Measurements from ENCODE around the gene CSNK2B.

CSNK2B gene

DNA sequence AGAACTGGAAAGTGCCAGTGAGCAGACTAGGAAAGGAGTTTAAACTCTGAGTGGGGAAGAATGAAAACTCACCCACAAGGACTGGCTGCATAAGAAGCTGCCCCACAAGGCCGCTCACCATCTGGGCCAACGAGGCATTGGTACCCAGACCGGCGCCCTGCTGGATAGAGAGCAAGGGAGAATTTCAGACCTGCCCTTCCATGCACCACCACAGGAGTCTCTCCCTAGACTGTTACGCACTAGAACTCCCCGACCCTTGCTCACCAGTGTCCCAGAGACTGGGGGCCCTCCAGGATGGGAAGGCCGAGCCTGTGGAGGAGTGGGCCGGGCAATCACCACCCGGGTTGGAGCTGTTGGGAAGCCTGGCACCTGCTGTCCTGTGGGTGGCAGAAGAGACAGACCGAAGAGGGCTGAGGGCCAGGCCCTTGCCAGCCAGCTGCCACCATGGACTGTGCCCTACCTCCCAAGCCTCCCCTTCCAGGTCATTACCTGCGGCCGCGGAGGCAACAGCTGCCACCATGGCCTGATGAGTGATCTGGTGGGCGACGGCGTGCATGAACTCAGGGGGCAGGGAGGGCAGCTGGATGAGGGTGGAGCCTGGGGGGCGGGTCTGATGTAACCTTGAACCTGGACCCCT lies 21.9 kb upstream of the CSNK2B start:
- peaks cover 14% of the 10 kb centered on the region for H3K79me2 ChIP-seq (ENCODE audit: low read length)
- peaks cover 13% of the 10 kb centered on the region; the same call in 1 of the 2 replicates for H3F3A ChIP-seq (ENCODE audit: insufficient read depth, low read length)
- H3K4me3 ChIP-seq (ENCODE audit: low read length), result no peak overlapping the region
- no peaks in the 10 kb centered on the region for H3K9me3 ChIP-seq (replicated peaks; ENCODE audit: insufficient read depth, low read length)
- H3K4me2 ChIP-seq (ENCODE audit: low read depth, low read length), result no peak overlapping the region
- no peaks in the 10 kb centered on the region for H3K36me3 ChIP-seq (replicated peaks; ENCODE audit: insufficient read depth, low read length)
- H3K27ac ChIP-seq (ENCODE audit: low read length), result no peak overlapping the region
- no peaks in the 10 kb centered on the region for H4K20me1 ChIP-seq (ENCODE audit: insufficient read depth, low read length)
- no peaks in the 10 kb centered on the region for H3K4me1 ChIP-seq (ENCODE audit: low read length)
- no peaks in the 10 kb centered on the region for H3K27me3 ChIP-seq (replicated peaks; ENCODE audit: insufficient read depth, low read length)
- TF ChIP-seq EZH2 (optimal IDR thresholded peaks at IDR 0.05; ENCODE audit: low read depth, low read length) (no peak), EZH2phosphoT487 (IDR thresholded peaks at IDR 0.05; ENCODE audit: low read length) (no peak)
- TF ChIP-seq, protein P1, sequence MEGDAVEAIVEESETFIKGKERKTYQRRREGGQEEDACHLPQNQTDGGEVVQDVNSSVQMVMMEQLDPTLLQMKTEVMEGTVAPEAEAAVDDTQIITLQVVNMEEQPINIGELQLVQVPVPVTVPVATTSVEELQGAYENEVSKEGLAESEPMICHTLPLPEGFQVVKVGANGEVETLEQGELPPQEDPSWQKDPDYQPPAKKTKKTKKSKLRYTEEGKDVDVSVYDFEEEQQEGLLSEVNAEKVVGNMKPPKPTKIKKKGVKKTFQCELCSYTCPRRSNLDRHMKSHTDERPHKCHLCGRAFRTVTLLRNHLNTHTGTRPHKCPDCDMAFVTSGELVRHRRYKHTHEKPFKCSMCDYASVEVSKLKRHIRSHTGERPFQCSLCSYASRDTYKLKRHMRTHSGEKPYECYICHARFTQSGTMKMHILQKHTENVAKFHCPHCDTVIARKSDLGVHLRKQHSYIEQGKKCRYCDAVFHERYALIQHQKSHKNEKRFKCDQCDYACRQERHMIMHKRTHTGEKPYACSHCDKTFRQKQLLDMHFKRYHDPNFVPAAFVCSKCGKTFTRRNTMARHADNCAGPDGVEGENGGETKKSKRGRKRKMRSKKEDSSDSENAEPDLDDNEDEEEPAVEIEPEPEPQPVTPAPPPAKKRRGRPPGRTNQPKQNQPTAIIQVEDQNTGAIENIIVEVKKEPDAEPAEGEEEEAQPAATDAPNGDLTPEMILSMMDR (IDR thresholded peaks at IDR 0.05; ENCODE audit: low read length), result no peak
- no peak for DNase-seq
- H2AFZ ChIP-seq (ENCODE audit: low read length), result no peak overlapping the region
- no peaks in the 10 kb centered on the region for H3K9me2 ChIP-seq (replicated peaks; ENCODE audit: insufficient read depth, low read length)
- no peak overlapping the region for H3K9ac ChIP-seq (ENCODE audit: low read length)

- H3K4me3 ChIP-seq (ENCODE audit: low read length), result no peak overlapping the region
- DNase-seq, result no peak
- no peaks in the 10 kb centered on the region for H3K4me1 ChIP-seq (ENCODE audit: low read length)
- H3K9me2 ChIP-seq (replicated peaks; ENCODE audit: insufficient read depth, low read length), result no peaks in the 10 kb centered on the region
- no peak for TF ChIP-seq EZH2 (optimal IDR thresholded peaks at IDR 0.05; ENCODE audit: low read depth, low read length)
- TF ChIP-seq EZH2phosphoT487 (IDR thresholded peaks at IDR 0.05; ENCODE audit: low read length), result no peak
- H3F3A ChIP-seq (ENCODE audit: insufficient read depth, low read length), result 0 out of 2 replicates have a peak, but pooled peaks cover 6% of the 10 kb centered on the region
- H2AFZ ChIP-seq (ENCODE audit: low read length), result no peak overlapping the region
- no peaks in the 10 kb centered on the region for H4K20me1 ChIP-seq (ENCODE audit: insufficient read depth, low read length)
- H3K27ac ChIP-seq (ENCODE audit: low read length), result no peak overlapping the region
- H3K27me3 ChIP-seq (replicated peaks; ENCODE audit: insufficient read depth, low read length), result no peaks in the 10 kb centered on the region
- no peak overlapping the region for H3K9ac ChIP-seq (ENCODE audit: low read length)
- peaks cover 28% of the 10 kb centered on the region for H3K79me2 ChIP-seq (ENCODE audit: low read length)
- no peaks in the 10 kb centered on the region for H3K9me3 ChIP-seq (replicated peaks; ENCODE audit: insufficient read depth, low read length)
- H3K4me2 ChIP-seq (ENCODE audit: low read depth, low read length), result no peak overlapping the region
- H3K36me3 ChIP-seq (replicated peaks; ENCODE audit: insufficient read depth, low read length), result 0 out of 2 replicates have a peak, but pooled peaks cover 2% of the 10 kb centered on the region
Measured at GRCh38 chr6:31645325-31645724, 20.6 kb upstream of the CSNK2B start.

GRCh38 chr6:31651602-31652191 lies 14.2 kb upstream of the CSNK2B start:
- H3K4me3 ChIP-seq (ENCODE audit: low read length), result peak overlapping the region; percentile 64
- H3K79me2 ChIP-seq (ENCODE audit: low read length), result peaks cover 50% of the 10 kb centered on the region
- peak; percentile 51 for DNase-seq
- H3K4me1 ChIP-seq (ENCODE audit: low read length), result peaks cover 4% of the 10 kb centered on the region; the same call in 1 of the 2 replicates
- H3K27ac ChIP-seq (ENCODE audit: low read length), result peak overlapping the region; percentile 87
- peak overlapping the region; percentile 91 for H3K9ac ChIP-seq (ENCODE audit: low read length)
- H3K4me2 ChIP-seq (ENCODE audit: low read depth, low read length), result peak overlapping the region; percentile 76
- H4K20me1 ChIP-seq (ENCODE audit: insufficient read depth, low read length), result no peaks in the 10 kb centered on the region
- H3K27me3 ChIP-seq (replicated peaks; ENCODE audit: insufficient read depth, low read length), result no peaks in the 10 kb centered on the region
- TF ChIP-seq EZH2phosphoT487 (IDR thresholded peaks at IDR 0.05; ENCODE audit: low read length), result no peak
- TF ChIP-seq, protein P1 (IDR thresholded peaks at IDR 0.05; ENCODE audit: low read length), result no peak
- no peak for TF ChIP-seq EZH2 (optimal IDR thresholded peaks at IDR 0.05; ENCODE audit: low read depth, low read length)
- H3K36me3 ChIP-seq (replicated peaks; ENCODE audit: insufficient read depth, low read length), result 0 out of 2 replicates have a peak, but pooled peaks cover 2% of the 10 kb centered on the region
- no peaks in the 10 kb centered on the region for H3K9me3 ChIP-seq (replicated peaks; ENCODE audit: insufficient read depth, low read length)
- H2AFZ ChIP-seq (ENCODE audit: low read length), result peak overlapping the region; percentile 24
- no peaks in the 10 kb centered on the region for H3K9me2 ChIP-seq (replicated peaks; ENCODE audit: insufficient read depth, low read length)
- H3F3A ChIP-seq (ENCODE audit: insufficient read depth, low read length), result peaks cover 11% of the 10 kb centered on the region
